GM21576 (cell line): ENCODE results near the gene SLC12A7.

ENCODE experiments used
- ATAC-seq: cut with Tn5 transposase; IDR thresholded peaks from one replicate; pipeline ENCODE4 v1.9.1; 2021; ENCODE audit warnings: mild to moderate bottlenecking, moderate library complexity; ENCODE audit not compliant: unreplicated experiment

Gene SLC12A7

GRCh38 chr5:1039706-1040260 is 72.1 kb downstream of the SLC12A7 start:
- no peak for ATAC-seq

GRCh38 chr5:1039210-1039548 is 72.7 kb downstream of the SLC12A7 start:
- ATAC-seq: no peak

- no peak for ATAC-seq
Observed at GRCh38 chr5:1038417-1039209, 73.2 kb downstream of the SLC12A7 start.

- ATAC-seq: no peak
Observed at GRCh38 chr5:1037671-1038416, 74.0 kb downstream of the SLC12A7 start.

- no peak for ATAC-seq
Observed at GRCh38 chr5:1037123-1037670, 74.7 kb downstream of the SLC12A7 start.

GRCh38 chr5:1036504-1037122 is 75.2 kb downstream of the SLC12A7 start:
- ATAC-seq: no peak

- ATAC-seq: no peak
Observed at GRCh38 chr5:1035421-1036405, 76.2 kb downstream of the SLC12A7 start.

GRCh38 chr5:1034986-1035385 is 76.9 kb downstream of the SLC12A7 start:
- no peak for ATAC-seq

GRCh38 chr5:1034421-1034905 is 77.4 kb downstream of the SLC12A7 start:
- no peak for ATAC-seq

GRCh38 chr5:1033606-1034420 is 78.0 kb downstream of the SLC12A7 start:
- ATAC-seq: no peak

- ATAC-seq: no peak
Observed at GRCh38 chr5:1033178-1033577, 78.7 kb downstream of the SLC12A7 start.

GRCh38 chr5:1032551-1033027 is 79.3 kb downstream of the SLC12A7 start:
- ATAC-seq: no peak

- no peak for ATAC-seq
Observed at GRCh38 chr5:1032011-1032410, 79.9 kb downstream of the SLC12A7 start.

- ATAC-seq: no peak
Observed at GRCh38 chr5:1031306-1031959, 80.4 kb downstream of the SLC12A7 start.

GRCh38 chr5:1030801-1031271 is 81.0 kb downstream of the SLC12A7 start:
- no peak for ATAC-seq

GRCh38 chr5:1029945-1030625 is 81.8 kb downstream of the SLC12A7 start:
- ATAC-seq: no peak

GRCh38 chr5:1029282-1029944 is 82.5 kb downstream of the SLC12A7 start:
- ATAC-seq: no peak
